NK-92 (cell line): ENCODE measurements around the gene RAP1GAP2.
"Not testable (repeated sequence)": the region's sequence is repeated elsewhere in the genome, so short reads cannot be mapped to it uniquely, and the experiment has no call there.

Source experiments
- DNase-seq: peaks from one replicate; lab custom pipeline; 2025; ENCODE audit not compliant: unreplicated experiment; lab: John Stamatoyannopoulos, UW

RAP1GAP2 gene

GRCh38 chr17:2796164-2797125, at the start of gene RAP1GAP2:
RAP1GAP2 (plus strand) TSS chr17:2796438; CDS start chr17:2796528, 90 bp downstream.
- no peak for DNase-seq

GRCh38 chr17:2749058-2749783, 47.0 kb upstream of the RAP1GAP2 start, which contains the start of gene CCDC92B:
CCDC92B (minus strand) TSS chr17:2749652; CDS start chr17:2735145, 14,507 bp downstream.
- DNase-seq: no peak

- DNase-seq: no peak
Observed at GRCh38 chr17:2749784-2750181, 46.5 kb upstream of the RAP1GAP2 start.

- DNase-seq: no peak
Observed at GRCh38 chr17:2750721-2751120, 45.5 kb upstream of the RAP1GAP2 start.

- no peak for DNase-seq
Observed at GRCh38 chr17:2751491-2751890, 44.7 kb upstream of the RAP1GAP2 start.

- no peak for DNase-seq
Observed at GRCh38 chr17:2755891-2756724, 40.1 kb upstream of the RAP1GAP2 start.

GRCh38 chr17:2758870-2759269, 37.4 kb upstream of the RAP1GAP2 start:
- DNase-seq: no peak

GRCh38 chr17:2770129-2770528, 26.1 kb upstream of the RAP1GAP2 start:
- no peak for DNase-seq

GRCh38 chr17:2775206-2775605, 21.0 kb upstream of the RAP1GAP2 start:
- no peak for DNase-seq

- DNase-seq: no peak
Observed at GRCh38 chr17:2776589-2777241, 19.5 kb upstream of the RAP1GAP2 start.

- DNase-seq: no peak
Observed at GRCh38 chr17:2777242-2777867, 18.9 kb upstream of the RAP1GAP2 start.

GRCh38 chr17:2778489-2778888, 17.7 kb upstream of the RAP1GAP2 start:
- DNase-seq: no peak

- DNase-seq: no peak
Observed at GRCh38 chr17:2779545-2779944, 16.7 kb upstream of the RAP1GAP2 start.

GRCh38 chr17:2780256-2780655, 16.0 kb upstream of the RAP1GAP2 start:
- DNase-seq: no peak

- no peak for DNase-seq
Observed at GRCh38 chr17:2780931-2781454, 15.2 kb upstream of the RAP1GAP2 start.

GRCh38 chr17:2781598-2781997, 14.6 kb upstream of the RAP1GAP2 start:
- not testable (repeated sequence) for DNase-seq

- DNase-seq: no peak
Observed at GRCh38 chr17:2782055-2782454, 14.2 kb upstream of the RAP1GAP2 start.

- no peak for DNase-seq
Observed at GRCh38 chr17:2783310-2784030, 12.8 kb upstream of the RAP1GAP2 start.

- no peak for DNase-seq
Observed at GRCh38 chr17:2784864-2785263, 11.4 kb upstream of the RAP1GAP2 start.
